SK-N-SH (cell line): Measurements from ENCODE around the gene CALD1. TPM values are rescaled to one million over a fixed set of nuclear protein-coding genes. Genes with fewer than 3 reads are reported as not detected.
A peak's percentile ranks its signal among the peaks of the same experiment; 100 is the strongest.

Experiments used
- CTCF ChIA-PET: fragments of 300-600, 350-600 bp; formaldehyde crosslinking; extraction: SDS; loops from one replicate; lab custom pipeline; 2021; lab: Yijun Ruan, JAX
- POLR2A ChIA-PET: fragments of 350-600 bp; sonication (Branson Sonifier 250); formaldehyde crosslinking; extraction: SDS; loops from one replicate; lab custom pipeline; 2020; ENCODE audit warnings: antibody characterized with exemption, inconsistent platforms; lab: Yijun Ruan, JAX
- DNase-seq: peaks from one replicate; pipeline ENCODE4 v3.0.0; 2012
- H2AFZ ChIP-seq: fragments of 200-600 bp; sonication (generic); 2 replicates; pipeline ENCODE4 v1.8.1; 2016; ENCODE audit warnings: antibody characterized with exemption, mild to moderate bottlenecking, low read depth
- H3F3A ChIP-seq: fragments of 200-600 bp; sonication (generic); replicated peaks from 2 replicates; pipeline ENCODE3; 2016; ENCODE audit warnings: antibody characterized with exemption, mild to moderate bottlenecking; ENCODE audit not compliant: insufficient read depth
- H3K27ac ChIP-seq, 2 experiments: fragments of 200-500 bp in 1 of 2; fragments of 200-600 bp in 1 of 2; sonication (Bioruptor generic) in 1 of 2; sonication (generic), shearing (Covaris generic) in 1 of 2; 2 replicates each; pipeline versions ENCODE4 v1.5.1 to v1.6.1; 2014 to 2016; ENCODE audit warnings: low read depth in 2 of 2, inconsistent platforms in 1 of 2, low read length in 1 of 2, mild to moderate bottlenecking in 1 of 2, mixed read lengths in 1 of 2
- H3K27me3 ChIP-seq: fragments of 200-600 bp; sonication (generic), shearing (Covaris generic); 2 replicates; pipeline ENCODE4 v1.6.1; 2016; ENCODE audit warnings: mixed run types; ENCODE audit not compliant: insufficient read depth
- H3K36me3 ChIP-seq, 2 experiments: fragments of 200-500 bp in 1 of 2; fragments of 200-600 bp in 1 of 2; sonication (Bioruptor generic) in 1 of 2; sonication (generic) in 1 of 2; replicated peaks in 1 of 2; 2 replicates each; pipeline versions ENCODE3 to v1.5.1; 2014 to 2016; ENCODE audit warnings: low read length in 1 of 2, mild to moderate bottlenecking in 1 of 2; ENCODE audit not compliant: insufficient read depth in 2 of 2, control insufficient read depth in 1 of 2
- H3K4me1 ChIP-seq, 2 experiments: fragments of 200-500 bp in 1 of 2; fragments of 200-600 bp in 1 of 2; sonication (Bioruptor generic) in 1 of 2; sonication (generic), shearing (Covaris generic) in 1 of 2; 2 replicates each; pipeline versions ENCODE4 v1.5.1 to v1.6.1; 2014 to 2016; ENCODE audit warnings: low read depth in 1 of 2, low read length in 1 of 2, mixed run types in 1 of 2; ENCODE audit not compliant: insufficient read depth in 2 of 2, control insufficient read depth in 1 of 2
- H3K4me2 ChIP-seq: fragments of 200-600 bp; sonication (generic), shearing (Covaris generic); 2 replicates; pipeline ENCODE4 v1.6.1; 2017; ENCODE audit warnings: mixed run types
- H3K4me3 ChIP-seq, 2 experiments: fragments of 200-500 bp in 1 of 2; fragments of 200-600 bp in 1 of 2; sonication (Bioruptor generic) in 1 of 2; sonication (generic), shearing (Covaris generic) in 1 of 2; 2 replicates each; pipeline versions ENCODE4 v1.5.1 to v1.8.1; 2014 to 2016; ENCODE audit warnings: low read depth in 2 of 2, inconsistent platforms in 1 of 2, low read length in 1 of 2, mild to moderate bottlenecking in 1 of 2, mixed read lengths in 1 of 2, moderate library complexity in 1 of 2
- H3K79me2 ChIP-seq: fragments of 200-600 bp; sonication (generic); 2 replicates; pipeline ENCODE4 v1.8.1; 2017; ENCODE audit warnings: mild to moderate bottlenecking; ENCODE audit not compliant: insufficient read depth
- H3K9ac ChIP-seq: fragments of 200-600 bp; sonication (generic); 2 replicates; pipeline ENCODE4 v1.6.1; 2017; ENCODE audit warnings: mixed run types
- H3K9me2 ChIP-seq: fragments of 200-600 bp; sonication (generic); 2 replicates; pipeline ENCODE4 v1.6.1; 2017; ENCODE audit warnings: mixed run types
- H3K9me3 ChIP-seq: fragments of 200-600 bp; sonication (generic); 2 replicates; pipeline ENCODE4 v1.6.1; 2017; ENCODE audit warnings: mixed run types, mild to moderate bottlenecking, moderate library complexity
- H4K20me1 ChIP-seq: fragments of 200-600 bp; sonication (generic); 2 replicates; pipeline ENCODE4 v1.6.1; 2017; ENCODE audit warnings: mild to moderate bottlenecking, mixed run types; ENCODE audit not compliant: insufficient read depth
- EP300 ChIP-seq, 2 experiments: IDR thresholded peaks; 2 replicates each; pipeline versions ENCODE4 v1.4.0 to v1.6.1; 2012; ENCODE audit warnings: borderline replicate concordance in 1 of 2, low read depth in 1 of 2, low read length in 1 of 2
- FOSL2 ChIP-seq: IDR thresholded peaks from 2 replicates; pipeline ENCODE4 v1.4.0; 2012; ENCODE audit warnings: low read depth, mild to moderate bottlenecking, moderate library complexity, borderline replicate concordance
- FOXM1 ChIP-seq: IDR thresholded peaks from 2 replicates; pipeline ENCODE4 v1.4.0; 2012; ENCODE audit warnings: low read depth, mild to moderate bottlenecking
- JUND ChIP-seq: IDR thresholded peaks from 2 replicates; pipeline ENCODE4 v1.4.0; 2012
- MAX ChIP-seq: IDR thresholded peaks from 2 replicates; pipeline ENCODE4 v1.4.0; 2012; ENCODE audit warnings: low read depth
- MEF2A ChIP-seq: IDR thresholded peaks from 2 replicates; pipeline ENCODE4 v1.4.0; 2012; ENCODE audit warnings: low read depth, borderline replicate concordance
- NFIC ChIP-seq: IDR thresholded peaks from 2 replicates; pipeline ENCODE4 v1.4.0; 2012; ENCODE audit warnings: borderline replicate concordance
- NRF1 ChIP-seq: IDR thresholded peaks from 2 replicates; pipeline ENCODE4 v1.6.1; 2012; ENCODE audit warnings: low read depth, mild to moderate bottlenecking, low read length
- PBX3 ChIP-seq: IDR thresholded peaks from 2 replicates; pipeline ENCODE4; 2012
- POLR2AphosphoS5 ChIP-seq: IDR thresholded peaks from 2 replicates; pipeline ENCODE4 v1.6.1; 2012; ENCODE audit warnings: low read depth, low read length
- REST ChIP-seq: IDR thresholded peaks from 2 replicates; pipeline ENCODE4 v1.6.1; 2012; ENCODE audit warnings: mild to moderate bottlenecking, low read depth, low read length, moderate library complexity
- SMC3 ChIP-seq: IDR thresholded peaks from 2 replicates; pipeline ENCODE4 v1.6.1; 2012; ENCODE audit warnings: low read depth, low read length, improper control_type of control experiment
- TAF1 ChIP-seq: IDR thresholded peaks from 2 replicates; pipeline ENCODE4 v1.6.1; 2012; ENCODE audit warnings: low read depth, mild to moderate bottlenecking, low read length, moderate library complexity, borderline replicate concordance
- TCF12 ChIP-seq: IDR thresholded peaks from 2 replicates; pipeline ENCODE4 v1.4.0; 2012
- TEAD4 ChIP-seq: IDR thresholded peaks from 2 replicates; pipeline ENCODE4 v1.4.0; 2012; ENCODE audit warnings: mild to moderate bottlenecking, borderline replicate concordance; ENCODE audit not compliant: insufficient read depth
- USF1 ChIP-seq: IDR thresholded peaks from 2 replicates; pipeline ENCODE4 v1.4.0; 2012; ENCODE audit warnings: low read depth, borderline replicate concordance
- YY1 ChIP-seq: IDR thresholded peaks from 2 replicates; pipeline ENCODE4 v1.4.0; 2012; ENCODE audit warnings: low read depth, mild to moderate bottlenecking
- WGBS: methylation state at CpG from one replicate; pipeline ENCODE4 v1.1.6; 2017; ENCODE audit warnings: low lambda C conversion rate; 5-methylcytosine and 5-hydroxymethylcytosine counted together
- polyA plus RNA-seq, 3 experiments: library from polyadenylated mRNA; depleted of rRNA; stranded (reverse); fragments of >200 nt; gene quantifications; 2 replicates each; pipeline ENCODE4 v1.2.3, GENCODE V29; 2012

The CALD1 gene
- polyA plus RNA-seq, 1 of the 3 experiments (the other 2 are of a cell fraction), result 299 TPM

- 9% methylated on average over 1 of the region's 1 CpG for WGBS
Measured at GRCh38 chr7:134885967-134886352, 106.5 kb downstream of the CALD1 start.

GRCh38 chr7:134886353-134887057 is 107.1 kb downstream of the CALD1 start:
- Histone ChIP-seq H3K9ac (peak overlapping the region; percentile 46; the same call in 1 of the 2 replicates), H3K4me3 (peak overlapping the region; percentile 1 to 5; a peak in 3 of 4 replicates)

More at GRCh38 chr7:134885967-134886352, 106.5 kb downstream of the CALD1 start:
- DNase-seq, result no peak
- peak overlapping the region in 1 of 2 experiments; percentile 5; a peak in 2 of 4 replicates for H3K4me3 ChIP-seq
- H3K36me3 ChIP-seq, result peaks cover 11 to 16% of the 10 kb centered on the region in 2 experiments
- peaks cover 58% of the 10 kb centered on the region for H3F3A ChIP-seq
- H3K27ac ChIP-seq, result peak overlapping the region; percentile 78 to 90
- no peak overlapping the region for H2AFZ ChIP-seq
- ChIA-PET CTCF (no interaction called here), POLR2A (no interaction called here)
- no peaks in the 10 kb centered on the region for H3K27me3 ChIP-seq
- no peaks in the 10 kb centered on the region for H3K9me3 ChIP-seq
- H3K9ac ChIP-seq, result peak overlapping the region; percentile 46; the same call in 1 of the 2 replicates
- H3K4me2 ChIP-seq, result peak overlapping the region; percentile 63
- TF ChIP-seq TCF12 (peak; percentile 34), JUND (peak; percentile 69), SMC3 (no peak), FOSL2 (peak; percentile 82)
- peaks cover 21 to 33% of the 10 kb centered on the region in 2 experiments for H3K4me1 ChIP-seq
- H3K79me2 ChIP-seq, result peaks cover 86% of the 10 kb centered on the region
- peaks cover 30% of the 10 kb centered on the region for H4K20me1 ChIP-seq
- no peaks in the 10 kb centered on the region for H3K9me2 ChIP-seq

More at GRCh38 chr7:134886353-134887057, 107.1 kb downstream of the CALD1 start:
- ChIA-PET POLR2A (no interaction called here), CTCF (no interaction called here)
- H2AFZ ChIP-seq, result no peak overlapping the region
- peak overlapping the region; percentile 63 for H3K4me2 ChIP-seq
- no peaks in the 10 kb centered on the region for H3K9me2 ChIP-seq
- peaks cover 84% of the 10 kb centered on the region for H3K79me2 ChIP-seq
- peaks cover 22 to 33% of the 10 kb centered on the region in 2 experiments for H3K4me1 ChIP-seq
- peaks cover 9 to 15% of the 10 kb centered on the region in 2 experiments for H3K36me3 ChIP-seq
- TF ChIP-seq EP300 (IDR thresholded peaks at IDR 0.05; ENCODE audit: borderline replicate concordance in 1 of 2, low read depth in 1 of 2, low read length in 1 of 2) (peak; percentile 9 to 61; a peak in 2 of 4 replicates), SMC3 (no peak), JUND (peak; percentile 47), YY1 (no peak), FOXM1 (no peak), MAX (no peak), POLR2AphosphoS5 (no peak), REST (no peak), PBX3 (peak; percentile 83), TCF12 (peak; percentile 39; the same call in 1 of the 2 replicates), NFIC (peak; percentile 89), NRF1 (no peak), TAF1 (no peak), USF1 (no peak), TEAD4 (0 out of 2 replicates have a peak, but pooled peaks have one; percentile 26), MEF2A (0 out of 2 replicates have a peak, but pooled peaks have one; percentile 44)
- H3K27me3 ChIP-seq, result no peaks in the 10 kb centered on the region
- peaks cover 31% of the 10 kb centered on the region for H4K20me1 ChIP-seq
- 12% methylated on average over 8 of the region's 8 CpGs for WGBS
- H3F3A ChIP-seq, result peaks cover 61% of the 10 kb centered on the region
- no peak for DNase-seq
- peak overlapping the region; percentile 78 to 90 for H3K27ac ChIP-seq
- no peaks in the 10 kb centered on the region for H3K9me3 ChIP-seq
